Pons (tissue), 1 donor: ENCODE results near the gene FHL2.

Experiments used
- DNase-seq: peaks from one replicate; pipeline ENCODE4 v3.0.0-alpha.2; 2016; ENCODE audit warnings: low spot score

Gene FHL2

DNA sequence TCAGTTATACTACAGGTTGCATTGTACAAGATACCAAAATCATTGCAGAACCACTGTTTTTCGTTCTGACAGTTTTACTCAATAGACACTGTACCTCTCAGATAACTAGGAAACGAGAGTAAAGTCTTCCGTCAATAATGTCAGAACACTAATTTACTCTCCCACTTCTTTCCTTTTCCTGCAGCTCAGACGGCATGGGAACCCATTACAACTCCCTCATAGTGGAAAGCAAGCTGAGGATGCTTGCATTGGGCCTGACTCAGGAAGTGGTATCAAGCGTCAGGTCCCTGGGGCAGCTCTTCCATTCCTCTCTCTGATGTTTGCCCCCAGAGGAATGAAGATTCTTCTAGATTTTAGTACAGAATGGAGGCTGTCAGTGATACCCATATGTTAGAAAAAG lies 23.9 kb upstream of the FHL2 start:
- DNase-seq, result no peak

DNA sequence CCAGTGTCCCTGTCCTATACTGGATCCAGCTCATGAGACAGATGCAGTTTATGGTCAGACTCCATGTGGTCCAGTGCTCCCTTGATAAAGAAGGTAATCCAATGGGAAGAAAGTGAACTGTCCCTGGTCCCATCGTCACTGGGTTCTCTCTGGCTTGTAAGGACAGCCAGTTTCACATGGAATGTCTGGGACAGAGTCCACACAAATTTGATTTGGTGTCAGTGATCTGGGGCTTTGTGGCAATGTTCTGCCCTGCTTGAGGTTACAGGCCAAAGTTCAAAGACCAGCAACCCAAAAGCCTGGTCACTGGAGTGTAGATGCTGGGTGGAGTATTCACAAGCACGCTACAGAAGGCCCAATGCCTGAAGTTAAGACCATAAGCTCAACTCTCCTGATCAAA lies 22.2 kb upstream of the FHL2 start:
- DNase-seq, result no peak

DNA sequence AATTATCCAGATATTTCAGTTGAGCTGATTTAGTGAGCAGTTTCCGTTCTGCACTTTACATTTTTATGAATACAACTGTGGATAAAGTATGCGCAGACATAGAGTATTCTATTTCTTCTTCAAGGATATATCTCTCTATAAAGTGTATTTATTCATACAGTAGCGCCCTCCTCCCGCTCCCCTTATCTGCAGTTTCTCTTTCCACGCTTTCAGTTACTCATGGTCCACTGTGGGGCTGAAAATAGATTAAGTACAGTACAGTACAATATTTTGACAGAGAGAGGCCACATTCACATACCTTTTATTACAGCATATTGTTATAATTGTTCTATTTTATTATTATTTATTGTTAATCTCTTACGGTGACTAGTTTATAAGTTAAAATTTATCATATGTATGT lies 19.7 kb upstream of the FHL2 start:
- no peak for DNase-seq

DNA sequence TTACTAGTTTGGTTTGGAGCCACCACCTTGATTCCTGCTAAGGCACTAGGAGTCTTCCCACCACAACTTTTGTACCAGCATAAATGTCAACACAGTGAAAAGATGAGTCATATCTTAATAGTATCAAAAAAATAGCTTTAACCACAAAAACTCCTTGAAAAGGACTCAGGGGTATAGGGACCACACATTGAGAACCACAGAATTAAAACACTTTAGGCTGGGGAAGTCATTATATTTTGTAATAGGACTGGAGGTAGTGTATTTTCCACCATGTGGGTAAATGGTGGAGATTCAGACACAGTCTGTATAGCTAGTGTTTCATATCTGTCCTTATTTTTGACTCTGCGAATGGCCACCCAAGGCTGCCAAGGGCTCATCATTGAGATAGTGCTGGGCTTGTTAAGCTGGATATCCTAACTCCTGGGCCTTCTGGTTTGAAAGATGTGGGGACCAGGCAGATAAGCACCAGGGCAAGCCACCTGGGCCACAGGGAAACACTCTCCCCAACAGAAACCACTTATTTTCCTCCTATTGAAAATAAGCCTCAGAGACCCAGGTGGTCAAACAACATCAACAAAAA lies 19.1 kb upstream of the FHL2 start:
- no peak for DNase-seq

DNA sequence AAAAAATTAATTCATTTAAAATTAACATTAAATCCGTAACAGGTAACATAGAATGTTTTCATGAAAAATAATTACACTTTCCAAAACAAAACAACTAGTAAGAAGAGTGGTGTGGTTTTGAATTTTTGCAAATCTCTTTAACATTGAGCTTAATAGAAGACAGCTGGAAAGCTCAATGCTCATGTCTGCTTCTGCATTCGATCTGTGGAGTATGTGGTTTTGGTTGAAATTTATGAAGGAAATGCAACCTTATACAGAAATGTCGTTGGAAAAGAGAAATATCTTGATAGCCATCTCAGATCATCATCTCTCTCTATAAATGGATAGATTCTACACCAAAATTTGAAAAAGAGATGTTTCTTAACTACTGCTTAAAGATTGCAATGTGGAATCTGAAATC lies 17.3 kb upstream of the FHL2 start:
- DNase-seq, result no peak

DNA sequence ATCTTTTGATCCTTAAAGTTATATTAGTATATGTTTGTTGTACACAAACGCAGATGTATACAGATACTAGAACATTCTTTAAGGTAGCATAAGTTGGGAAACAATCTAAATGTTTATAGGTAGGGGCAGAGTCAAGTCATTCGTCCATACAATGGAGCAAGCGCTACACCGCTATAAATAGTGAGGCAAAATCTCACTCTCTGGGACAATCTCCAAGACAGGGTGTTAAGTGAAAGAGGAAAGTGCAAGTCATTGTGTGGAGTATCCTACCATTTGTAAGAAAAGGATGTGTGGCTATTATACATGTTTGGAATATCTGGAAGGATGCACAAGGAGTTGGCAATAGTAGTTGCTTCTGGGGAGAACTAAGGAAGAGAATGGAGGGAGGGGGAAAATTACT lies 16.2 kb upstream of the FHL2 start:
- DNase-seq, result no peak

DNA sequence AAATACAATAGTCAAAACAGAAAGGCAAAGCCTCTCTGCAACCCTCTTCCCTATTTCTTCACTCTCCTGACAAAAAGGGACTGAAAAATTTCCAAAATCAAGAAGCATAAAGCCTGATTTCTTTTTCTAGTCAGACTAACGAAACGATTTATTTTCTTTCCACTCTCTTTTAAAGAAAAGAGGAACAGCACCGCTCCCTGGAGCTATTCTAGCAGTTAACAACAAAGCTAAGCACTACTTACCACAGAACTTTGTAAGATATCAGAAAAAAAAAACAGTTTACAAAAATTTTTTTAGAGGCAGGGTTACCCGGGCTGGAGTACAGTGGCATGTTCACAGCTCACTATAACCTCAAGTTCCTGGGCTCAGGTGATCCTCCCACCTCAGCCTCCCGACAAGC lies 14.4 kb upstream of the FHL2 start:
- DNase-seq, result no peak

DNA sequence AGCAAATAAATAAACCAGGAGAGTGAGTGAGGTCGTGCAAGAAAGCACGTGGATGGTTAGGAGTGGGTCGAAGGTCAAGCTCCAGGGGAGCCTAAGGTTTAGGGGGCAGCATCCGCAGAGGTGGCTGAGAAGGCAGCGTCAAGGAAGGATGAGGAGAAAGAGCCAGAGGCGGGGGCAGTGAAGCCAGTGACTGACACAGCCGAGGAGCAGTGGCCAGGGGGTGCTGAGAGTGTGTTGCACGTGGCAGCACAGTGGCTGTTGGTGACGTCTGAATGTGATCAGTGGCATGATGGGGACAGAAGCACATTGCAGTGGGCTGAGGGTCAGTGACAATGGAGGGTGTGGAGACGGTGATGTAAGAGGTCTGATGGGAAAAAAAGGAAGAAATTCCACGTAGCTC lies 13.7 kb upstream of the FHL2 start:
- DNase-seq, result no peak

DNA sequence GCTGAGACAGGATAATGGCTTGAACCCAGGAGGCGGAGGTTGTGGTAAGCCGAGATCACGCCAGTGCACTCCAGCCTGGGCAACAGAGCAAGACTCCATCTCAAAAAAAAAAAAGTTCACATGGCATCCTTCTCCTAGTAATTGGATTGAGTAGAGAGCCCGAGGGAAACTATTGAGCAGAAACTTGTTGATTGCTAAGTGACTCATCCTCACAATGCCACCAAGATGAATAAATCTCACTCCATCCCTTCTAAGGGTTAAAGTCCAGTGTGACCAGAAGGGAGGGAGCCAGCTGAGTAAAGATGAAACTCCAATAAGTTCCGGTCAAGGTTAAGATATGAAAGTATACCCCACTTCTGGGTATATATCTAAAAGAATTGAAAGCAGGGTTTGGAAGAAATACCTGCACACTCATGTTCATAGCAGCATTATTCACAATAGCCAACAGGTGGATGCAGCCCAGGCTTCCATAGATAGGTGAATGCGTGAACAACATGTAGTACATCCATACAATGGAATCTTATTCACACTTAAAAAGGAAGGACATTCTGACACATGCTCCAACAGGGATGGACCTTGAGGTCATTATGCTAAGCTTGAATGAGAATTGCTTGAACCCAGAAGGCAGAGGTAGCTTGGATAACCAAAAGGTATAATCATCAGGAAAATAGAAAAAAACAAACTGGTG lies 13.0 kb upstream of the FHL2 start:
- DNase-seq, result no peak

DNA sequence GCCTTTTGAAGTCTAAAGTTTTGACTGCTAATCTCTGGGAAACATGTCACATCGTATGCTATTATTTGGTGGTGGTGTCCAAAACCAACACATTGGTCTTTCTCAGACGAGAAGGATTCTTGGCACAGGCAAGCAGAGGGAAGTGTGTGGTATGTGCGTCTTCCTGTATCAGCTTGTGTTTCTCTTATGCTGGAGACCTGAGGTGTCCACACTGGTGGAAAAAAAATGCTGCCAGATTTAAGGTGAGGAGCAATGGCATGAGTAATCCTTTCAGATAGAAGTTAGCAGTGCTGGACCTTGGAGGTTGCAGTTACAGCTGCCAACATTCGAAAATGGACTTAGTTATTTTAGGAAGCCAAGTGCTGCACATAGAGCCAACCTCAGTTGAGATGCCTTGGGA lies 11.7 kb upstream of the FHL2 start:
- DNase-seq, result no peak

DNA sequence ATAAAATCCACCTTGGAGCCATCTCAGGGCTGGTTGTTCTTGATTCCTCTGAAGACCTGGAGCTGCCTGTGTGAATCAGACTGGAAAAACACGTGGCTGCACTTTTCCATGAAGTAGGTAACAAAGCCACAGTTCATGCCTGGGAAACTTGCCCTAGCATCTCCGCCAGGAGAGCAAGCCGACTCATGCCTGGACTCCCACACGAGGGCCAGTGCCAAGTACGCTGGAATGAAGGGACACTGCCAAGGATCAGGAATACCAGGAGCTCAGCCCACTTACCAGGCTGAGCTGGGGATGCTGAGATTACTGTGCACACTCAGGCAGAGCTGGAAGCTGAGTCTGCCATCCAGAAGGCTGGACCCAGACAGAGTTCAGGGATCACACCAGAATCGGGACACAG lies 10.9 kb upstream of the FHL2 start:
- peak; percentile 24 for DNase-seq

DNA sequence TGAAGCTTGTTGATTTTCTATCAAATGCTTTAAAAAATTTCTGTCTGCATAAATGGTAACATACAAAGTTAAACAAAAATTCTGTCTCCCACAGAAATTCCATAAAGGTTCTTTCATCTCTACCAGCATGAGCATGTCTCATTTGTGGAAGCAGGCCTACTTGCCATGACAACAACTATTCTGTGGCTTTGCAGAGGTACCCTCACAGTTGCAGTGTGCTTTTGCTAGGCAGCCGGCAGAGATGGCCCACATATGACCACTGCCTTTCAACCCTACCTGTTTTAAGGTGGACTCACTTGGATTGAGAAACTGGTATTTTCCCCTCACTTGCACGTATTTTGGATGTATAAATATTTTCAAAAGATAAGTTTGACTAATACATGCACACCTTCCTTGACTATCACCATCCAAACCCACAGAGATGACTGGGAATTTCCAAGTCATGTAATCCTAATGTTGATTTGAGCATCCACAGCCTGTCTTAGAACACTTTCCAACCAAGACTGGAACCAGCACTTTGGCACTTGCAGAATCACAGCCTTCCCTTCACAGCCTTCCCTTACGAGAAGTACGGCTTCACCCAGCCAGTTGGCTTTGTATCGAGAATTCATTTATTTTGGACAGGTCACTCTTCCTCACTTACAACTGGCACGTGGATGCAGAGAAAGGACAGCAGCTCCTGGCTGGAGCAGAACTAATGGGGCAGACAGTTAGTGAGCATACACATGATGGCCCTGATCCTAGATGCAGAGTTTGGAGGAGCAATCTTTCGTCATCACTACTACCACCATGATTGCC lies 9.3 kb upstream of the FHL2 start:
- DNase-seq, result no peak

DNA sequence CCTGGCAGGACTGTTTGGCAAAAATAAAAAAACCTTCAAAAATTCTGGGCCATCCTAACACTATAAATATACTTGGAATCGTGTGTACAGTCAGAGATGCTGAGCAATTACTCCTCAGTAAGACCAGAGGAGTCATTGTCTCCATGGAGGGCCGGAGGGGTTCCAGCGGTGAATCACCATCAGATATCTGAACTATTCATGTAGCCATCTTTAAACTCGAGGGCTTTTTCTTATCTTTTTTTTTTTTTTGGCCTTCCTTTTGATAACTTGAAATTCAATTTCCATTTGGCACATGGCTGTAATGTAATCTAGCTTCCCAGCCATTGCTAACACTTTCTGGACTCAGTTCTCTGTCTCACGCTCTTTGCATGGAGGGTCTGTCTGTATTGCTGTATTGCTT lies 7.4 kb upstream of the FHL2 start:
- no peak for DNase-seq

DNA sequence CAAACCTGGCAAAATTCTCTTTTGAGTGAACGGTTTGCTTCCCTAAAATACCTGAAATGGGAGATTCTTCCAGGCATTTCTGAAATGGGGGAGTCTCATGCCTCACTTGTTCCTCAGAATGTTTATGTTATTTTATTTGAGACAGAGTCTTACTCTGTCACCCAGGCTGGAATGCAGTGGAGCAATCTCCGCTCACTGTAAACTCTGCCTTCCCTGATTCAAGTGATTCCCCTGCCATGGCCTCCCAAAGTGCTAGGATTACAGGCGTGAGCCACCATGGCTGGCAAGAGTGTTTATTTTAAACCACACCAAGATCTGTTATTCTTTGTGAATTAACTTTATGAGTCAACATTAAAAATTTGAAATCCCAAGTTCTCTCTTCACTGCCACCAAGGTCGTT lies 6.4 kb upstream of the FHL2 start:
- DNase-seq, result no peak

DNA sequence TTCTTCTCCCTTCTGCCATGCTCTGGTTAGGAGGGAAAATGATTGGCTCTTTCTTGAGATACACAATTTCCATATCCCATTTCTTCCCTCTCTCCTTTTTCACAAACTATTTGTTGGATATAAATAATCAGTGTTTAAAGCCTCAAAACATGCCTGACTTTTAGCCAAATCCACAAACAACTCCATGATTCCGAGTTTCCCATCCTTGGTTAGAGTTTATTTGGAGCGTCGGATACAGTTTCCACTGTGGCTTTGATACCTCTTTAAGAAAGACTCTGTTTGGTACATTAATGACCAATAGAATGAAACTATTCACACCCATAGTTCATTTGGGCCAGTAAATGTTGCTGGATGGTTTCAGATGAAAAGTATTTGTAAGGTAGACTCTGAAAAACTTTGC lies 5.9 kb upstream of the FHL2 start:
- DNase-seq, result no peak

DNA sequence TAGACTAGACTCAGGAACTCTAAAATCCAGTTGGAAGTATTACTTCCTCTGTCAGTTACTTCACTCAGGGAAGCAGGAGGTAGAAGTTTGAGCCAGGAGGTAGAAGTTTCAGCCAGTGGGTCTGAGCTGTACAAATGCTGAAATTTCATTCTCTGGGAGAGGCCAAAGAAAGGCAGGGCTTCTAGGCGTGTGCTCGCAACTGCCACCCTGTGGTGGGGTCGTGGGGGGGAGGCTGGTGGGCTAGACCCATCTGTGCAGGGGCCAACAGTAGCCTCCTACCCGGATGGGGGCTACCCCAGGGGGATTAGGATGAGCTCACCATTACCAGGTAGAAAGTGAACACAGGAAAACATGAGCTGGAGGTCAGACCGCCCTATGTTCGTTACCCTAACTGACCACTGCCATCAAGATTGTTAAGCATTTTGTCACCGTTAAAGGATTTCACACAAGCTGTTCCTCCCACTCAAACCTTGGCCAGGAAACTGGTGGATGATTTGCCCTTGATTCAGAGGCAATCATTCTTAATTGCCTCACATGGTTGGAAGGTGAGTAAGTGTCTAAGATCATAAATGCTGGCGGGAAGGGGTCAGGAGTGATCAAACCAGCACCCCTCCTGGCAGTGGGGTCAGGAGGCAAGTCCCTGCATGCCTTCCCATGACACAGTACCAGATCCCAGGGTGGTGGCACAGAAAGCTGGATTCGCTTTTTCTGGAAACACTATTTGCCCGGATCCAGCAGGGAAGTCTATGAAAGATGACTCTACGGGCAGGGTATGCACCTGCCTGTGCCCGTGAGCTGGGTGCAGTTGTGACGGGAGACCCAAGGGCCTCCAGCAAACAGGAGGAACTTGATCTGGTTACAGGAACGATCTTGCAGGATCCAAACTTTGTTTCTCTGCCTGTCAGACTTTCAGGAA lies 5.2 kb upstream of the FHL2 start:
- no peak for DNase-seq

DNA sequence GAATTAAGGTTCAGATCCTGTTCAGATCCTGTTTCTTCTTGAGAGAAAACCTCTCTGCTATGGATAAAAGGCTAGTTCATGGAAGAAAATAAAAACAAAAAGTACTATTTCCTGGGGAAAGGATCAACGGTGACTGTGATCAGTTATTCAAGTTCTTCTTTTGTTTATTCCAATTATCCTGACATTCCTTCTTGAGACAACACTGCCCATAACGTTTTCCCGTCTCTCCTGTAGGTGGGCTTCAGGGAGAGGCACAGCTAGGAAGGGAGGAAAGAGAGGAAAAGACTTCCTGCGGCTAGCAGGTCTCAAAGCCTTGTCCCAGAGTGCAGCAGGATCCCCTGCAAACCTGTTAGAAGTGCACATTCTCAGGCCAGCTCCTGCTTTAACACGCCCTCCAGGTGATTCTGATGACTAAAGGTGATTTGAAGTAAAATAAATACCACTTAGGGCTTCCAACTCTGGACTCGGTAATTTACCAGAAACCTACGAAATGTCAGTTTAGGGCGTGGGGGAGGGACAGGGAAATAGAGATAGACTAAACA lies 4.5 kb upstream of the FHL2 start:
- no peak for DNase-seq

DNA sequence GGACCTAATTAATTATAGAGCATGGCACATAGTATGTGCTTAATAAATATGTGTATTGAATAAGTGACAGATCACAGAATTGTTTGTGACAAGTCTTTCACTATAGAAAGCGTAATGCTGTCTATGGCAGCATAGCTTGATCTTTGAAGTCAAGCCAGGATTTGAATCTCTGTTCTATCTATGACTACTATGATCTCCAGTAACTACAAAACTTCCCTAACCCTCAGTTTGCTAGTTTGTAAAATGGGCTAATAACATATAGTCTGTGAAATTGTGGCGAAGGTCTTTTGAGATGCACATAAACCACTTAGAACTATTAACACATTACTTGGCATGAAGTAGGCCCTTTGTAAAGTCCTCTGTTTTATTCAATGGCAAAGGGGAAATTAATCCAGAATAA lies 4.0 kb upstream of the FHL2 start:
- DNase-seq, result no peak

DNA sequence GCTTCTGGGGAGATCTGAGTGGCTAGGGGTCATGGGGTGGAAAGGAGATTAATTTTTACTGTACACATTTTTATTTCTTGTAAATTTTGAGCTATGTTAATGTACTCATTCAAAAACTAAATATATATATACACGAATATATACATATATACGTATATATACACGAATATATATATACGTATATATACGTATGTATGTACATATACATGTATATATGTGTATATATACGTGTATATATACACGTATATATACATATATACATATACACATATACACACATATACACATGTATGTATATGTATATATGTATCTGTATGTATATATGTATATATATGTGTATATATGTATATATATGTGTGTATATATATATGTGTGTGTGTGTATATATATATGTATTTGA lies 3.0 kb upstream of the FHL2 start:
- no peak for DNase-seq

DNA sequence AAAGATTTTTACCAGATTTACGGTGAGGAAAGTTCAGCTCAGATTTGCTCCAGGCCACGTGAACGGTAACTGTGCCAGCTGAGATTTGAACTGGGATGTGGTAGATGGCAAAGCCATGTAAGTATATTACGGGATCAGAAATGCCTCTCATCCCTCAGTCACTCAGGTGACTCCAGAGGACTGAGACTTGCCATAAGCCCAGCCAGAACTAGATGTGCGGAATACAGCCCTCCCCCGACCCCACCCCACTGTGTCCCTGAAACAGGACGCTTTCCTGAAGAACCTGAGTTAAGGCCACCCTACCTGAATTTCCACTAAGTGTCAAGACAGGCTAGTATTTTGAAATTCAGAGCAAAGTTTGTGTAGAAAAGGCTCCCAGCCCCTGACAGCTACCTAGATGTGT lies 1.3 kb upstream of the FHL2 start:
- DNase-seq, result no peak

DNA sequence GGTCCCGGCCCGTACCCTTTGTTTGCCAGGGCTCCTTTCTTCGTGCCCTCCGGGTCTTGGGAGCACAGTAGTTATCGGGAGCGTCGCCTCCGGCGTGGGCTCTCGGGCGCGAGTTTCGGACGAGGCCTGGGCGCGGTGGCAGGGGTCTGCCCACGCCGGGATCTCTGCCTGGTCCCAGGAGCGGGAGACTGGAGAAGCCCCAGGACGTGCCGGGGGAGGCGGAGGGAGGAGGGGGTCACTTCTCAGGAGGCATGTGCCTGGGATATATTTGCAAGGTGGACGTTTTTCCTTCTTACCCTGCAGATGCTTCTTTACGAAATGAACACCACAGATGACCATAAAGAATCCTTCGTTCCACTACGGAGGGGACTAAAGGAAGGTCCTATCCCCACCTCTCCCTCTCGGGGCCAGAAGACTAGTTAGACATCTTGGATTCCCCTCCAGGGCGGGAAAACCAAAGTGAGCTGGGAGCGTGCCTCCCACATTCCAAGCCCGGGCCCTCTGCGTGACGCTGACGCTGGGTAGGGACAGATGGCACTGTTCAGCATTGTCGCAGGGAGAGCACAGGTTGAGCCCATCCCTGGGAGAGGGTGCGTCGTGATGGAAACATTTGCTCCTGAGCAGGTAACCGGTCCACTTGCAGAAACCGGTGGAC lies 483 bp upstream of the FHL2 start:
- no peak for DNase-seq

DNA sequence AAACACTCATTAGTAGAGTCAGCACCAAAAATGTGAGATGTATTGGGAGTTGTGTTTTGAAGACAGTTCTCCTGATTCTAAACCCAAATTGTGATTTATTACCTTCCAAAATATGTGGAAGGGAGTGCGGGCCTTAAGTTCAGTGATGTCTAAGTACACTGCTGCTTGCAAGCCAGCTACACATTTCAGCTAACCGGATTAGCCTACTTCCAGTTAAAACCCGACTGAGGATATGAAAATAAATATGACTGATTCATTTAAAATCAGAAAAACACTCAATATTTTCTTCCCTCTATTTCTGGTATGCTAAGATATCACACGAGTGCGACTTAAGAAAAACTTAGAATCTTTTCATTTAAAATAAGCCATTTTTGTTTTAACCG lies 907 bp downstream of the FHL2 start:
- DNase-seq, result no peak
